ENCODE data around the gene SLC25A34. TPM values are rescaled to one million over a fixed set of nuclear protein-coding genes. Genes with fewer than 3 reads are reported as not detected.
A peak's percentile ranks its signal among the peaks of the same experiment; 100 is the strongest.

Gene SLC25A34
- total and polyA plus RNA-seq, 5 experiments from 2014 or later: 0.09 to 3.5 (median 0.30) TPM

DNA sequence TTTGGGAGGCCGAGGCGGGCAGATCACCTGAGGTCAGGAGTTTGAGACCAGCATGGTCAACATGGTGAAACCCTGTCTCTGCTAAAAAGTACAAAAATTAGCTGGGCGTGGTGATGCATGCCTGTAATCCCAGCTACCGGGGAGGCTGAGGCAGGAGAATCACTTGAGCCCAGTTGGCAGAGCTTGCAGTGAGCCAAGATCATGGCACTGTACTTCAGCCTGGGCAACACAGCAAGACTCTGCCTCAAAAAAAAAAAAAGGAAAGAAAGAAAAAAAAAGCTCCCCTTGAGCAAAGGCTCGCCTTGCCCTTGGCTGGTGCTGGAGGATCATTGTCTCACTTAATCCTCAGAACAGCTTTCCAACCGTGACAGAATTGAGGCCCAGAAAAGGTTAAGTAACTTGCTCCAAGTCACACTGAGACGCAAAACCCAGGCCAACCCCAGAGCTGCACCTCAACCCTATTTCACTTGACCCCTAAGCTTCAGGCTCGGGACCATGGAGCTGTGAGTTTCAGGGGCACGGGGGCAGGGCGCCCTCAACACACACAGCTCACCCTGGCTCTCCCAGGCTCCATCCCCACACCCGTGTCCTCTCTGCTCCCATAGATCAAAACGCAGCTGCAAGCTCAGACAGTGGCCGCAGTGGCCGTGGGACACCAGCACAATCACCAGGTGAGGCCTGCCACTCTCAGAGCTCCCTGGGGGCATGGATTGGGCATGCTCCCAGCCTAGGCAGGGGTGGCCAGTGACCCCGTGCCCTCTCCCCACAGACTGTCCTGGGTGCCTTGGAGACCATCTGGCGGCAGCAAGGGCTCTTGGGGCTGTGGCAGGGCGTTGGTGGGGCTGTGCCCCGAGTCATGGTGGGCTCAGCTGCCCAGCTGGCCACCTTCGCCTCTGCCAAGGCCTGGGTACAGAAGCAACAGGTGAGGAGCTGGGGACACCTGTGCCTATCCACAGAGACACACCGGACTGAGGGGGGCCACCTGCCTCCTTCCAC lies 1.6 kb downstream of the SLC25A34 start:
- H3K4me3 Mint-ChIP-seq: no peak overlapping the region
- no peak for ATAC-seq
- POLR2A ChIA-PET: interaction anchor here (1.2 kb wide), 1 partner anchor 13 kb away, joined by 5 read pairs; no protein-coding TSS in a partner anchor
- H3K27me3 Mint-ChIP-seq: no peaks in the 10 kb centered on the region
- peaks cover 0 to 16% (median 0%) of the 10 kb centered on the region in 3 donors for H3K36me3 Mint-ChIP-seq
- H3K27ac Mint-ChIP-seq: peak overlapping the region in 6 of 10 donors; percentile 17 to 76 (median 28)
- peaks cover 5 to 7% (median 5%) of the 10 kb centered on the region in 4 donors for H3K4me1 Mint-ChIP-seq
- no peak for DNase-seq
- H3K9me3 Mint-ChIP-seq: no peaks in the 10 kb centered on the region

DNA sequence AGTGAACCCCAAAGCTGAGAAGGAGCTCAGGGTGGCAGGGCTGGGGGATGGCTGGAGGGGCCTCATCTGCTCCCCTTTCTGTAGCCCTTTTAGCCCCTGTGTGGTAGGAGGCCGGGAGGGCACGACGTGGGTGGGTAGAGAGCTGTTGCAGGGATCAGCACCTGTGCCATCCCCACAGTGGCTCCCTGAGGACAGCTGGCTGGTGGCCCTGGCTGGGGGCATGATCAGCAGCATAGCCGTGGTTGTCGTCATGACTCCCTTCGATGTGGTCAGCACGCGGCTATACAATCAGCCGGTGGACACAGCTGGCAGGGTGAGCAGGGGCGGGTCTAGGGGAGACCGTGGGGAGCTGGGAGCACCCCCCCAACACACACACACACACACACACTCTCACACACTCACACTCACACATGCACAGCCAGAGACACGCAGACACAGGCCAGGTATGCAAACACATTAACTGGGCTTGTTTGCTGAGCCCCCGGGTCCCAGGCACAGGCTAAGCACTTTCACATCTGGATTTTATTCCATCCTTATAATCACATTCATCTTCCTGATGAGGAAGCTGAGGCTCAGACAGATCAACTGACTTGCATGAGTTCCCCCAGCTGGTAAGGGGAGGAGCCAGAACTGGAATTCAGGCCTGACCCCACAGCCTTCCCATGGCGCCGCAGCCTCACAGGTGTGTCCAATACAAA lies 2.5 kb downstream of the SLC25A34 start:
- Mint-ChIP-seq H3K36me3 (peaks cover 0 to 7% (median 0%) of the 10 kb centered on the region in 3 donors), H3K4me3 (no peak overlapping the region), H3K27me3 (no peaks in the 10 kb centered on the region), H3K9me3 (no peaks in the 10 kb centered on the region), H3K27ac (peak overlapping the region in 5 of 10 donors; percentile 3 to 72 (median 35)), H3K4me1 (peaks cover 5 to 7% (median 5%) of the 10 kb centered on the region in 4 donors)
- POLR2A ChIA-PET: interaction anchor here (1.2 kb wide), 1 partner anchor 14 kb away, joined by 5 read pairs; no protein-coding TSS in a partner anchor
- no peak for ATAC-seq
- no peak for DNase-seq

DNA sequence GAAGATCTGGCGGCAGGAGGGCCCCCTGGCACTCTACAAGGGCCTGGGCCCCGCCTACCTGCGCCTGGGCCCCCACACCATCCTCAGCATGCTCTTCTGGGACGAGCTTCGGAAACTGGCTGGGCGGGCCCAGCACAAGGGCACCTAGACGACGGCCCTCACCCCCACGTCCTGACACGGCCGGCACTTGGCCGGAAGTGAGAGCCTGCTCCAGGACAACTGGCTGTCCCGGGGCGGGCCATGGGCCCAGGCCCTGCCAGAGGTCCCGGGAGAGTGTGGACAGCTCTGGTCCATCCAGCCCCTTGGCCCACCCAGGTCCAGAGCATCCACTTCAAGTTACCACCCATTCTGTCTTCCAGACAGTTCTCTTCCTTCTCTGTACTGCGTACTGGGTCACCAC lies 3.2 kb downstream of the SLC25A34 start:
- Mint-ChIP-seq H3K4me1 (peaks cover 5 to 7% (median 5%) of the 10 kb centered on the region in 4 donors), H3K27ac (peak overlapping the region in 3 of 10 donors; percentile 18 to 84 (median 64)), H3K36me3 (peaks cover 0 to 5% (median 0%) of the 10 kb centered on the region in 3 donors), H3K9me3 (no peaks in the 10 kb centered on the region), H3K4me3 (no peak overlapping the region), H3K27me3 (no peaks in the 10 kb centered on the region)
- DNase-seq (no peak), ATAC-seq (no peak)
- POLR2A ChIA-PET: no interaction called here

DNA sequence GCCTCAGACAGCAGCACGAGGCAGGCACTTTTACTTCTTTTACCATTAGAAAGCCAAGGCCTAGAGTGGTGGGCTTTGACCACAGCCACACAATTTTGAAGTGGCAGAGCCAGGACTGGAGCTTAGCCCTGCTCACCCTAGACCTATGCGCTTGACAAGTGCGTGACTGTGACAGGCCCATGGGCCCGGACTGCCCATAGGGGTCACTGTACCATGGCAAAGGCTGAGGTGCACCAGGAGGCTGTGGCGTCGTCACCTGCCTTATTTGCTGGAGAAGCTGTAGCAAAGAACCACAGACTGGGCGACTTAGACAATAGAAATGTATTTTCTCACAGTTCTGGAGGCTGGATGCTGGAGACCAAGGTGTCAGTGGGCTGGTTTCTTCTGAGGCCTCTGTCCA lies 3.7 kb downstream of the SLC25A34 start:
- DNase-seq (no peak), ATAC-seq (no peak)
- Mint-ChIP-seq H3K36me3 (peaks cover 0 to under 1% (median 0%) of the 10 kb centered on the region in 3 donors), H3K4me3 (no peak overlapping the region), H3K9me3 (no peaks in the 10 kb centered on the region), H3K27me3 (no peaks in the 10 kb centered on the region), H3K4me1 (peaks cover 5 to 7% (median 5%) of the 10 kb centered on the region in 4 donors), H3K27ac (peak overlapping the region in 5 of 10 donors; percentile 28 to 84 (median 56))
- POLR2A ChIA-PET: no interaction called here

DNA sequence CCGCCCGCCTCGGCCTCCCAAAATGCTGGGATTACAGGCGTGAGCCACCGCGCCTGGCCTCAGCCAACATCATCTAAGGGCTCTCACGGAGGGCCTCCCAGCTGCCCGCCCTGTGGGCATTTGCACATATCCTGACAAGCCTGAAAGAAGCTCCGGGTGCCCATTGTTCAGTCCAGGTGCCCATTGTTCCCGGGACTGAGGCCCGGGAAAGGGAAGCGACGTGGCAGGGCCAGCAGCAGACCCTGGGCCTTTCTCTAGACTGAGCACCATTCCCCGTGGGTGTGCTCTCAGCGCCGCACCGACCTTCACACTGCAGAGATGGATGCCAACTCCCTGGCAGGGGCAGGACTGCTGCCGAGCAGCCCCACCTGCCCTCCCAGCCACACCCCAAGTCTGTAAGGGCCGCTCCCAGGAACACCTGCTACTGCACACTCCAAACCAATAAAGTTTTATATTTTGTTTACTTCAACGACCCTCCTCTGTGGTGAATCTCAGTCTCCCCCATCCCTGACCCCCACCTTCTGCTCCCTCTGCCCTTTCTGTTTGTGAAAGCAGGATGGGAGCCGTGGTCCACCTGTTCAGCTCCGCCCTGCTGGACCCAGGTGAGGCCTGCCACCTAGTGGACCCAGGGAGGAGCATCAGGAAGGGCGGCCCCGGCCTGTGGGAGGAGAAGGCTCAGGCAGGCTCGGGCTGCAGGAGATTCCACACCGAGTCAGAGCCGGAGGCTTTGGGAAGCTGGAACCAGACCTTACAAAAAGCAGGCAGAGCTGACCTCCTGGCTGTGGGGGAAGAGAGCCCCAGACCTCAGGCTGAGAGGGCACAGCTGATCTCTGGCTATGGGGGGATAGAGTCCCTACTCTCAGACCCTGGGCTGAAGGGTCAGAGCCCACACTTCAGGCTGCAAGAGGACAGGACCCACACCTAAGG lies 5.1 kb downstream of the SLC25A34 start:
- H3K36me3 Mint-ChIP-seq: no peaks in the 10 kb centered on the region
- peak; percentile 94 to 96 for ATAC-seq
- peak overlapping the region in 4 of 10 donors; percentile 33 to 81 (median 66) for H3K27ac Mint-ChIP-seq
- DNase-seq: peak; percentile 35 to 85 (median 56)
- H3K4me3 Mint-ChIP-seq: no peak overlapping the region
- no peaks in the 10 kb centered on the region for H3K9me3 Mint-ChIP-seq
- H3K27me3 Mint-ChIP-seq: no peaks in the 10 kb centered on the region
- H3K4me1 Mint-ChIP-seq: peaks cover 5 to 7% (median 5%) of the 10 kb centered on the region in 4 donors
- POLR2A ChIA-PET: interaction anchor here (0.6 kb wide), 2 partner anchors 51 to 133 kb away, joined by 5 to 8 read pairs; no protein-coding TSS in a partner anchor

DNA sequence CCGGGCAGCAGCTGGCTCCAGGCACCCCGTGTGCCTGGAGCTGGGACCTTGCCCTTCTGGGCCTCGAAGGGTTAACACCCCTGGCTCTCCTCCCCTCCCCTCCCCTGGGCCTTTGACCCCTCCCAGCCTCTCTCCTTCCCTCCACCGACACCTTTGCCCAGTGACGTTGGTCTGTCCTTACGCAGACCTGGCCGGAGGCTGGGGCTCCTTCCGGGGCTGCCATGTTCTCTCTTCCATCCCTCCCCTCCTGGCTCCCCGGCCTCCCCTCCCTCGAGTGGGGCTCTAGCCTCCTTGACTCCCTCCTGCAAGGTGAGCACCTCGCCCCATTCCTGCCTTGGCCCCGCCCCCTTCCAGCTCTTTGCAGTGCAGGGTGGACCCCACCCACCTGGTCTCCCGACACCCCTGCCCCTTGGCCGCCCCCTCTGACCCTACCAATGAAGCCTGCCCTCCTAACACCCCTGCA lies 6.3 kb downstream of the SLC25A34 start, which contains the start of gene TMEM82:
Gene TMEM82, plus strand, starts transcription at position 161 of the 463 bp plus-strand sequence. Its CDS starts 61 bp downstream, at position 222.
- POLR2A ChIA-PET: no interaction called here
- Mint-ChIP-seq H3K27ac (peak within 1 kb of the TSS in 4 of 10 donors; percentile 33 to 81 (median 56)), H3K36me3 (no peaks in the 10 kb centered on the region), H3K4me3 (no peak within 1 kb of the TSS), H3K9me3 (no peaks in the 10 kb centered on the region), H3K27me3 (no peaks in the 10 kb centered on the region), H3K4me1 (peaks cover 5 to 7% (median 5%) of the 10 kb centered on the region in 4 donors)
- ATAC-seq (no peak), DNase-seq (no peak)

DNA sequence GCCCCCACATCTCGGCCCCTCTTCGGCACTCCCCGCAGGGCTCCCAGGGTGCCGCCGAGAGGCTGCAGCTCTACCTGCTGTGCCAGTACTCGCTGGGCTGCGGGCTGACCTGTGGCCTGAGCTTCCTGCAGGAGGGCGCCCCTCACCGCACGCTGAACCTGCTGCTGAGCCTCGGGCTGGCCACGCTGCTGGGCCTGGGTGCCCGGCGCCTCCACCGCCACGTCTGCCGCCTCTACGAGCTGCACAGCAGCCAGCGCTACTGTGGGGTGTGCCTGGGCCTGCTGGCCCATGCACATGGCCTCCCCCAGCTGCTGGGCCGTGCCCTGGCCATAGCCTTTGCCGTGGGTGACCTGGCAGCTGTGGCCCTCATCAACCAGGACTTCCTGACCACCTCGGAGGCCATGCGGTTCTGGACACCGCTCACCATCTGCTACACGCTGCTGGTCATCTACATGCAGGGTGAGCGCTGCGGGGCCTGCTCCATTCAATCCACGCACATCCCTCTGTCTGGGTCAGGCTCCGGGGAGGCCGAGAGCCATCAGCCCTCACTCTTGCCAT lies 8.1 kb downstream of the SLC25A34 start:
- H3K4me1 Mint-ChIP-seq: peaks cover 3 to 7% (median 5%) of the 10 kb centered on the region in 4 donors
- ATAC-seq: no peak
- H3K27me3 Mint-ChIP-seq: peaks cover 0 to 5% (median 0%) of the 10 kb centered on the region in 5 donors
- no peak for DNase-seq
- H3K36me3 Mint-ChIP-seq: no peaks in the 10 kb centered on the region
- no peaks in the 10 kb centered on the region for H3K9me3 Mint-ChIP-seq
- H3K27ac Mint-ChIP-seq: no peak overlapping the region
- H3K4me3 Mint-ChIP-seq: no peak overlapping the region
- POLR2A ChIA-PET: no interaction called here

DNA sequence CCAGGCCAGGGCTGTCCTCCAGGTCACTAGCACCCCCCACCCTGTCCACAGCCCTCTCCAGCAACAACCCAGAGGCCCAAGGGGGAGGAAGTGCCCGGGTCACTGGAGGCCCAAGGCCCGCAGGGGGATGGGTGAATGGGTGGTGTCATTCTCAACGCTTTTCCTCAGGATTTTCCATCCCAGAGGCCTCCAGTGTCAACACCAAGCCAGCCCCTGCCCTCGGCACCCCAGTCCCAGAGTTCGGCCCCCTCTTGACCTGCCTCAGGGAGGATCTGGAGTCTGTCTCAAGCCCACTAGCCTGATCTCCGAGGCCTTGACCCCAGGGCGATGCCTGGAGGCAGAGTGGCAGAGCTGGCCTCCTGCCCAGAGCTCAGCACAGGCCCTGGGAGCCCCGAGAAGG lies 11.3 kb downstream of the SLC25A34 start:
- POLR2A ChIA-PET: no interaction called here
- Mint-ChIP-seq H3K27me3 (peaks cover 0 to 18% (median 5%) of the 10 kb centered on the region in 5 donors), H3K9me3 (peaks cover 0 to 2% (median 0%) of the 10 kb centered on the region in 9 donors), H3K4me3 (no peak overlapping the region), H3K27ac (no peak overlapping the region), H3K36me3 (no peaks in the 10 kb centered on the region), H3K4me1 (no peaks in the 10 kb centered on the region)
- DNase-seq: no peak
- ATAC-seq: no peak

DNA sequence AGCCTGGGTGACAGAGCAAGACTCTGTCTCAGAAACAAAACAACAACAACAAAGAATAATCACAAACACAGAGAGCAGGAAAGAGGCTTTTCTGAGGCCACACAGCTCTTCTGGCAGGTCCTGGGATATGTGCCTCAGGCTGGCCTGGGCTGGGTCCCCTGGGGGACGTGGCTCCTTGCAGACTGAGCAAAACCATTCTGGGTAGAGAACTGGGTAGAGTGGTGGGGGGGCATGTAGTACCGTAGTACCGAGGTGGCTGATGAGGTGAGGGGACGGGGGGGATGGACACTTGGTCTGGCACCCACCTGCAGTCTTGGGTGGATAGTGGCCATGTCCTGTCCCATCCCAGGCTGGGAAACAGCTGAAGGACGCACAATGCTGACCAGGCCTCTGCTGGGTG lies 12.2 kb downstream of the SLC25A34 start:
- H3K27ac Mint-ChIP-seq: peak overlapping the region in 1 of 10 donors; percentile 27
- POLR2A ChIA-PET: no interaction called here

DNA sequence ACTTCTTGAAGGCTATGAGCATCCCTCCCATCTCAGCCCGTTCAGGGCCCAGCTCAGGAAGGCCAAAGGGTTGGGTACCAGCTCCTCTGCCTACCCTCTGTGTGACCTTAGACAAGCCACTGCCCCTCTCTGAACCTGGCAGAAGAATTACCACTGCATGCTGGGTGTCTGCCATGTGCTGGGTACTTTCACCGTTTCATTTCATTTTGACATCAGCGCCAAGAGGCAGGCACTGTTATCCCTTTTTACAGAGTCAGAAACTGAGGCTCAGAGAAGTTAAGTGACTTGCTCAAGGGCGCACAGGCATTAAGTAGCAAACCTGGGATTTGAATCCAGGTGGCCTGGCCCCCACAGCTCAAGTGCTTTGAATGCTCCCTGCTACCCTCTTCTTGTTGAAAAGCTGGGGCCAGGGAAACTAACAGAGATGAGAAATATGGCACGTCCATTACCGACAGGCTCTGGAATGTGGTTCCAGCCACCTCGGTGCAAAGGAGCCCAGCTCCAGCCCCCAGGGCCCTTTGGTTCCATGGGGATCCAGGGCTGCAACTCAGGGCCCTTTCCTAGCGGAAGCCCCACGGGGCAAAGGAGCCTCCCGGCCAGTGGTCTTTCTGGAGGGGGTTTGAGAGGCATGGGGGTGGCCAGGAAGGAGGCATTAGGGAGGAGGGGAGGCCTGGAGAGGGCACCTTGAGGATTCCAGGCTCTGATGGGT lies 12.8 kb downstream of the SLC25A34 start:
- peaks cover 3 to 28% (median 11%) of the 10 kb centered on the region in 5 donors for H3K27me3 Mint-ChIP-seq
- POLR2A ChIA-PET: no interaction called here
- DNase-seq (no peak), ATAC-seq (no peak)
- no peak overlapping the region for H3K27ac Mint-ChIP-seq
- H3K9me3 Mint-ChIP-seq: peaks cover 0 to 2% (median 0%) of the 10 kb centered on the region in 9 donors
- H3K4me3 Mint-ChIP-seq: no peak overlapping the region
- no peaks in the 10 kb centered on the region for H3K36me3 Mint-ChIP-seq
- no peaks in the 10 kb centered on the region for H3K4me1 Mint-ChIP-seq

More for the DNA sequence above, 12.2 kb downstream of the SLC25A34 start:
- Mint-ChIP-seq H3K9me3 (peaks cover 0 to 2% (median 0%) of the 10 kb centered on the region in 9 donors), H3K27me3 (peaks cover 0 to 22% (median 8%) of the 10 kb centered on the region in 5 donors), H3K4me1 (no peaks in the 10 kb centered on the region), H3K4me3 (no peak overlapping the region), H3K36me3 (no peaks in the 10 kb centered on the region)
- ATAC-seq: no peak
- DNase-seq: no peak
